ENCODE results near the gene OR2T10. TPM values are rescaled to one million over a fixed set of nuclear protein-coding genes. Genes with fewer than 3 reads are reported as not detected.
"Not testable (repeated sequence)": the region's sequence is repeated elsewhere in the genome, so short reads cannot be mapped to it uniquely, and the experiment has no call there.

OR2T10 gene
- polyA plus RNA-seq, 3 donors: not detected

DNA sequence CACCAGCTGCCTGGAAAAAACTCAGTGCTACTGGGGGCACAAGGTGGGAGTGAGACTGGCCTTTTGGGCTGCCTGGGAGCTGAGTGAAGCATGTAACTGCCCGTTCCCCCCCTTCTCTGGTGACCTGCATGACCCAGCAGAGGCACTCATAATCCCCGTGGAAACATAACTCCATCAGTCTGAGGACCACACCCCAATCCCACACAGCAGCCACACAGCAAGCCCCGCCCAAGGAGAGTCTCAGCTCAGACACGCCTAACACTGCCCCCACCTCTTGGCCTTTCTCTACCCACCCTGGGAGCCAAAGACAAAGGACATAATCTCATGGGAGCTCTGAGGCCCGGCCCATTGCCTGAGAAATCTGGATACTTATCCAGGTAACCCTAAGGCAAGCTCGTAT, 46.5 kb downstream of the OR2T10 start:
- H3K4me1 Mint-ChIP-seq, H3K4me3 Mint-ChIP-seq: not testable (repeated sequence)
- no CpG with 5 or more reads among the region's 6 CpGs for WGBS (ENCODE audit: insufficient coverage)

GRCh38 chr1:248547383-248547782, 50.1 kb downstream of the OR2T10 start:
- H4K20me1 ChIP-seq (ENCODE audit: insufficient read depth, low read length); H3K27ac ChIP-seq (ENCODE audit: low read depth in 1 of 2, low read length in 2 of 2); H3K9ac ChIP-seq (ENCODE audit: insufficient read depth, low read length, poor library complexity, severe bottlenecking); H3K9me3 ChIP-seq (replicated peaks in 1 of 2; ENCODE audit: control insufficient read depth in 1 of 2, insufficient read depth in 1 of 2, low read length in 2 of 2); H3K4me3 ChIP-seq (replicated peaks in 1 of 3; ENCODE audit: low read depth in 2 of 3, low read length in 3 of 3); H2AFZ ChIP-seq (ENCODE audit: insufficient read depth, low read depth, low read length, poor library complexity, severe bottlenecking); H3K27ac Mint-ChIP-seq; H3K4me3 Mint-ChIP-seq; H3K79me2 ChIP-seq (ENCODE audit: insufficient read depth, low read length); H3K27me3 ChIP-seq (ENCODE audit: control insufficient read depth in 2 of 2, insufficient read depth in 2 of 2, low read length in 2 of 2); intact Hi-C loops (cut with micrococcal nuclease); H3K4me2 ChIP-seq (replicated peaks; ENCODE audit: extremely low read depth, low read length, poor library complexity, severe bottlenecking); H3K4me1 Mint-ChIP-seq; DNase-seq; H3K4me1 ChIP-seq (ENCODE audit: control insufficient read depth in 1 of 2, insufficient read depth in 2 of 2, low read length in 2 of 2); H3K27me3 Mint-ChIP-seq (ENCODE audit: low read depth in 3 of 3); H3K9me3 Mint-ChIP-seq; H3K36me3 Mint-ChIP-seq; H3K36me3 ChIP-seq (replicated peaks in 1 of 2; ENCODE audit: control insufficient read depth in 1 of 2, insufficient read depth in 2 of 2, low read length in 2 of 2): not testable (repeated sequence)
- whole genome bisulfite sequencing (ENCODE audit: insufficient coverage): no CpG with 5 or more reads among the region's 2 CpGs

More for the DNA sequence above, 46.5 kb downstream of the OR2T10 start:
- H2AFZ ChIP-seq (ENCODE audit: insufficient read depth, low read depth, low read length, poor library complexity, severe bottlenecking); H3K9me3 Mint-ChIP-seq; H3K9ac ChIP-seq (ENCODE audit: insufficient read depth, low read length, poor library complexity, severe bottlenecking); DNase-seq; H3K36me3 Mint-ChIP-seq; H3K27ac Mint-ChIP-seq; H3K79me2 ChIP-seq (ENCODE audit: insufficient read depth, low read length); H3K27me3 ChIP-seq (ENCODE audit: control insufficient read depth in 2 of 2, insufficient read depth in 2 of 2, low read length in 2 of 2); intact Hi-C loops (cut with micrococcal nuclease); H3K4me2 ChIP-seq (replicated peaks; ENCODE audit: extremely low read depth, low read length, poor library complexity, severe bottlenecking); H3K4me1 ChIP-seq (ENCODE audit: control insufficient read depth in 1 of 2, insufficient read depth in 2 of 2, low read length in 2 of 2); H3K4me3 ChIP-seq (replicated peaks in 1 of 3; ENCODE audit: low read depth in 2 of 3, low read length in 3 of 3); H3K9me3 ChIP-seq (replicated peaks in 1 of 2; ENCODE audit: control insufficient read depth in 1 of 2, insufficient read depth in 1 of 2, low read length in 2 of 2); H3K36me3 ChIP-seq (replicated peaks in 1 of 2; ENCODE audit: control insufficient read depth in 1 of 2, insufficient read depth in 2 of 2, low read length in 2 of 2); H3K27me3 Mint-ChIP-seq (ENCODE audit: low read depth in 3 of 3); H3K27ac ChIP-seq (ENCODE audit: low read depth in 1 of 2, low read length in 2 of 2); H4K20me1 ChIP-seq (ENCODE audit: insufficient read depth, low read length): not testable (repeated sequence)

Small RNA genes lying within 50 kb of the gene (small RNA-seq; reads per million reads assigned to genes)
- not detected for gene RF00019 (ENCODE audit: insufficient read length, low read depth)

Other genes starting within 250 kb of the OR2T10 start
- not detected for gene OR14C36, start 248.9 kb downstream of the OR2T10 start, polyA plus RNA-seq
- not detected for gene OR2T4, start 236.0 kb downstream of the OR2T10 start, polyA plus RNA-seq
- gene OR2T6, start 222.0 kb downstream of the OR2T10 start, polyA plus RNA-seq: not detected
- gene OR2T1, start 194.7 kb downstream of the OR2T10 start, polyA plus RNA-seq: not detected
- not detected for gene OR2T2, start 152.1 kb downstream of the OR2T10 start, polyA plus RNA-seq
- gene OR2T3, start 124.3 kb downstream of the OR2T10 start, polyA plus RNA-seq: under 1 TPM in 1 of 3 donors, not detected in 2; 0.08 TPM
- not detected for gene OR2T5, start 109.1 kb downstream of the OR2T10 start, polyA plus RNA-seq
- gene OR2G6, start 89.6 kb downstream of the OR2T10 start, polyA plus RNA-seq: not detected
- gene OR2T29, start 34.9 kb downstream of the OR2T10 start, polyA plus RNA-seq: not detected
- gene OR2T34, start 22.9 kb downstream of the OR2T10 start, polyA plus RNA-seq: not detected
- gene OR2T11, start 37.4 kb upstream of the OR2T10 start, polyA plus RNA-seq: not detected
- gene OR2T35, start 47.6 kb upstream of the OR2T10 start, polyA plus RNA-seq: not detected
- not detected for gene OR2T27, start 57.8 kb upstream of the OR2T10 start, polyA plus RNA-seq
- gene OR14I1, start 105.1 kb upstream of the OR2T10 start, polyA plus RNA-seq: not detected
- under 1 TPM in 1 of 3 donors, not detected in 2; 0.17 TPM for gene LYPD8, start 158.1 kb upstream of the OR2T10 start, polyA plus RNA-seq
- gene SH3BP5L, start 228.2 kb upstream of the OR2T10 start, polyA plus RNA-seq: 10 to 100 TPM in 1 of 3 donors, 1 to 10 TPM in 2; 4.0 to 15.7 (median 4.3) TPM
- gene ZNF672, start 240.5 kb upstream of the OR2T10 start, polyA plus RNA-seq: 10 to 100 TPM; 21.2 to 23.9 (median 23.4) TPM

Data from CD14-positive monocyte (primary cell).